Kidney tubule cell (primary cell): ENCODE data around the gene SLC44A4.
"Not testable (repeated sequence)": the region's sequence is repeated elsewhere in the genome, so short reads cannot be mapped to it uniquely, and the experiment has no call there.

Experiments
- DNase-seq: peaks from one replicate; pipeline ENCODE4 v3.0.0-alpha.2; 2018; ENCODE audit warnings: low spot score

Gene SLC44A4

GRCh38 chr6:31878726-31879125 lies at the start of gene SLC44A4:
TSS of gene SLC44A4 (minus strand) at chr6:31878997. CDS start at chr6:31878980, 17 bp downstream.
- DNase-seq, result peak; percentile 34

GRCh38 chr6:31928672-31928939 lies 49.8 kb upstream of the SLC44A4 start:
- DNase-seq, result no peak

- no peak for DNase-seq
These were observed 49.3 kb upstream of the SLC44A4 start for GRCh38 chr6:31927863-31928671.

GRCh38 chr6:31927242-31927862 lies 48.6 kb upstream of the SLC44A4 start, which contains the start of gene C2:
TSS of gene C2 (plus strand) at chr6:31927717. CDS start at chr6:31927753, 36 bp downstream.
- no peak for DNase-seq

GRCh38 chr6:31922942-31923341 lies 44.1 kb upstream of the SLC44A4 start:
- DNase-seq, result no peak

- DNase-seq, result no peak
These were observed 42.0 kb upstream of the SLC44A4 start for GRCh38 chr6:31920811-31921210.

GRCh38 chr6:31919624-31920303 lies 41.0 kb upstream of the SLC44A4 start:
- DNase-seq, result no peak

- DNase-seq, result no peak
These were observed 39.4 kb upstream of the SLC44A4 start for GRCh38 chr6:31918069-31918720.

GRCh38 chr6:31915756-31916155 lies 37.0 kb upstream of the SLC44A4 start:
- no peak for DNase-seq

GRCh38 chr6:31915351-31915750 lies 36.6 kb upstream of the SLC44A4 start:
- DNase-seq, result no peak

GRCh38 chr6:31911826-31912585 lies 33.2 kb upstream of the SLC44A4 start:
- DNase-seq, result no peak

GRCh38 chr6:31909298-31909697 lies 30.5 kb upstream of the SLC44A4 start:
- not testable (repeated sequence) for DNase-seq

- peak; percentile 37 for DNase-seq
These were observed 30.0 kb upstream of the SLC44A4 start for GRCh38 chr6:31908791-31909190.

GRCh38 chr6:31908255-31908654 lies 29.5 kb upstream of the SLC44A4 start:
- DNase-seq, result not testable (repeated sequence)

GRCh38 chr6:31907158-31907813 lies 28.5 kb upstream of the SLC44A4 start:
- peak; percentile 67 for DNase-seq

GRCh38 chr6:31906727-31907126 lies 27.9 kb upstream of the SLC44A4 start:
- not testable (repeated sequence) for DNase-seq

- no peak for DNase-seq
These were observed 27.3 kb upstream of the SLC44A4 start for GRCh38 chr6:31906122-31906521.

- no peak for DNase-seq
These were observed 26.2 kb upstream of the SLC44A4 start for GRCh38 chr6:31905041-31905440.

- no peak for DNase-seq
These were observed 25.2 kb upstream of the SLC44A4 start for GRCh38 chr6:31903957-31904356.

GRCh38 chr6:31901953-31902643 lies 23.3 kb upstream of the SLC44A4 start, which contains the start of gene ZBTB12:
TSS of gene ZBTB12 (minus strand) at chr6:31902086. CDS start at chr6:31901305, 781 bp downstream.
- peak; percentile 90 for DNase-seq
